HepG2 (cell line): Measurements from ENCODE around the gene CLIC2.

Source experiments
- DPF2 ChIP-seq: sonication (generic); formaldehyde crosslinking; IDR thresholded peaks from 2 replicates; pipeline ENCODE4 v1.4.0; 2020; ENCODE audit warnings: mild to moderate bottlenecking, low read depth, missing genetic modification reagents, borderline replicate concordance
- JUNB ChIP-seq: sonication (generic); formaldehyde crosslinking; IDR thresholded peaks from 2 replicates; pipeline ENCODE4 v1.8.0; 2022; ENCODE audit warnings: missing genetic modification reagents, mild to moderate bottlenecking, borderline replicate concordance
- POLR2A ChIP-seq, 2 experiments: IDR thresholded peaks; 2 replicates each; pipeline ENCODE4 v1.6.1; 2011; ENCODE audit warnings: low read depth in 2 of 2, low read length in 2 of 2, mild to moderate bottlenecking in 1 of 2, moderate library complexity in 1 of 2; ENCODE audit not compliant: insufficient read depth in 1 of 2
- ZNF570 ChIP-seq: sonication (generic); formaldehyde crosslinking; IDR thresholded peaks from 2 replicates; pipeline ENCODE4 v1.4.0; 2020; ENCODE audit warnings: mild to moderate bottlenecking, missing genetic modification reagents, borderline replicate concordance
- ZNF720 ChIP-seq: sonication (generic); formaldehyde crosslinking; IDR thresholded peaks from 2 replicates; pipeline ENCODE4 v1.4.0; 2020; ENCODE audit warnings: missing genetic modification reagents
- TF ChIP-seq, protein P1 (sequence below): sonication (generic); formaldehyde crosslinking; IDR thresholded peaks from 2 replicates; pipeline ENCODE4 v1.4.0; 2020; ENCODE audit warnings: missing genetic modification reagents, borderline replicate concordance

DNA sequence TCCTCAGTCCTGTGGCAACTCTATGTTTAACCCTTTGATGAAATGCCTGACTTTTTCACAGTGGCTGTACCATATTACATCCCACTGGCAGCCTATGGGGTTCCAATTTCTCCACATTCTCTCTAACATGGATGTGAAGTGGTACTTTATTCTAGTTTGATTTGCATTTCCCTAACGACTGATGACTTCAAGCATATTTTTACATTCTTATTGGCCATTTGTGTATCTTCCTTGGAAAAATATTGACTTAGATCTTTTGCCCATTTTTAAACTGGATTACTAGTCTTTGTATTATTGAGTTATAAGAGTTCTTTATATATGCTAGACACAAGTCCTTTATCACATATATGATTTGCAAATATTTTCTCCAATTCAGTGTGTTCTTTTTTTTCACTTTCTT lies 68.0 kb downstream of the CLIC2 start:
- no peak for TF ChIP-seq ZNF570
- no peak for TF ChIP-seq ZNF720 (CRISPR knock-in tag)
- TF ChIP-seq POLR2A (IDR thresholded peaks at IDR 0.05; ENCODE audit: insufficient read depth in 1 of 2, low read depth in 2 of 2, low read length in 2 of 2): no peak
- TF ChIP-seq DPF2 (CRISPR knock-in tag): no peak
- TF ChIP-seq, protein P1, sequence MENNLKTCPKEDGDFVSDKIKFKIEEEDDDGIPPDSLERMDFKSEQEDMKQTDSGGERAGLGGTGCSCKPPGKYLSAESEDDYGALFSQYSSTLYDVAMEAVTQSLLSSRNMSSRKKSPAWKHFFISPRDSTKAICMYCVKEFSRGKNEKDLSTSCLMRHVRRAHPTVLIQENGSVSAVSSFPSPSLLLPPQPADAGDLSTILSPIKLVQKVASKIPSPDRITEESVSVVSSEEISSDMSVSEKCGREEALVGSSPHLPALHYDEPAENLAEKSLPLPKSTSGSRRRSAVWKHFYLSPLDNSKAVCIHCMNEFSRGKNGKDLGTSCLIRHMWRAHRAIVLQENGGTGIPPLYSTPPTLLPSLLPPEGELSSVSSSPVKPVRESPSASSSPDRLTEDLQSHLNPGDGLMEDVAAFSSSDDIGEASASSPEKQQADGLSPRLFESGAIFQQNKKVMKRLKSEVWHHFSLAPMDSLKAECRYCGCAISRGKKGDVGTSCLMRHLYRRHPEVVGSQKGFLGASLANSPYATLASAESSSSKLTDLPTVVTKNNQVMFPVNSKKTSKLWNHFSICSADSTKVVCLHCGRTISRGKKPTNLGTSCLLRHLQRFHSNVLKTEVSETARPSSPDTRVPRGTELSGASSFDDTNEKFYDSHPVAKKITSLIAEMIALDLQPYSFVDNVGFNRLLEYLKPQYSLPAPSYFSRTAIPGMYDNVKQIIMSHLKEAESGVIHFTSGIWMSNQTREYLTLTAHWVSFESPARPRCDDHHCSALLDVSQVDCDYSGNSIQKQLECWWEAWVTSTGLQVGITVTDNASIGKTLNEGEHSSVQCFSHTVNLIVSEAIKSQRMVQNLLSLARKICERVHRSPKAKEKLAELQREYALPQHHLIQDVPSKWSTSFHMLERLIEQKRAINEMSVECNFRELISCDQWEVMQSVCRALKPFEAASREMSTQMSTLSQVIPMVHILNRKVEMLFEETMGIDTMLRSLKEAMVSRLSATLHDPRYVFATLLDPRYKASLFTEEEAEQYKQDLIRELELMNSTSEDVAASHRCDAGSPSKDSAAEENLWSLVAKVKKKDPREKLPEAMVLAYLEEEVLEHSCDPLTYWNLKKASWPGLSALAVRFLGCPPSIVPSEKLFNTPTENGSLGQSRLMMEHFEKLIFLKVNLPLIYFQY (CRISPR knock-in tag): no peak
- no peak for TF ChIP-seq JUNB (CRISPR knock-in tag)
